SU-DHL-6 (cell line): ENCODE data around the gene PHF13.

Source experiments
- CTCF ChIP-seq: fragments of 200-600 bp; sonication (generic); IDR thresholded peaks from one replicate; pipeline ENCODE4 v1.5.1; 2017; ENCODE audit warnings: antibody characterized with exemption, mild to moderate bottlenecking, low read length, moderate library complexity; ENCODE audit not compliant: insufficient read depth, poor library complexity, severe bottlenecking
- EZH2phosphoT487 ChIP-seq: fragments of 200-600 bp; sonication (generic), shearing (Covaris generic); conservative IDR thresholded peaks from 2 replicates; pipeline ENCODE4 v1.6.1; 2018; ENCODE audit warnings: mild to moderate bottlenecking, antibody characterized with exemption, low read length, moderate library complexity, mixed read lengths

GRCh38 chr1:6614019-6614928 is 743 bp downstream of the PHF13 start:
- no peak for TF ChIP-seq CTCF
- TF ChIP-seq EZH2phosphoT487: no peak
